Measurements from ENCODE around the gene WIPF2.
"Not testable (repeated sequence)": the region's sequence is repeated elsewhere in the genome, so short reads cannot be mapped to it uniquely, and the experiment has no call there.

Gene WIPF2

GRCh38 chr17:40301315-40301714, 82.2 kb downstream of the WIPF2 start:
- no peak for DNase-seq

- peak; percentile 82 for DNase-seq
These were observed 84.0 kb downstream of the WIPF2 start for GRCh38 chr17:40303009-40303657.

- DNase-seq = peak; percentile 42
These were observed 84.8 kb downstream of the WIPF2 start for GRCh38 chr17:40303708-40304551.

GRCh38 chr17:40304552-40304863, 85.4 kb downstream of the WIPF2 start:
- peak; percentile 15 for DNase-seq

DNA sequence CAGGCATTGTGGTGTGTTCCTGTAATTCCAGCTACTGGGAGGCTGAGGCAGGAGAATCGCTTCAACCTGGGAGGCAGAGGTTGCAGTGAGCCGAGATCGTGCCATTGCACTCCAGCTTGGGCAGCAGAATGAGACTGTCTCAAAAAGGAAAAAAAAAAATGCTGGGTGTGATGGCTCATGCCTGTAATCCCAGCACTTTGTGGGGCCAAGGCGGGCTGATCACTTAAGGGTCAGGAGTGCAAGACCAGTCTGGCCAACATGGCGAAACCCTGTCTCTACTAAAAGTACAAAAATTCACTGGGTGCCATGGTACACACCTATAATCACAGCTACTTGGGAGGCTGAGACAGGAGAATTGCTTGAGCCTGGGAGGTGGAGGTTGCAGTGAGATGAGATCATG, 85.8 kb downstream of the WIPF2 start:
- not testable (repeated sequence) for DNase-seq

- no peak for DNase-seq
These were observed 87.3 kb downstream of the WIPF2 start for GRCh38 chr17:40306395-40306794.

DNA sequence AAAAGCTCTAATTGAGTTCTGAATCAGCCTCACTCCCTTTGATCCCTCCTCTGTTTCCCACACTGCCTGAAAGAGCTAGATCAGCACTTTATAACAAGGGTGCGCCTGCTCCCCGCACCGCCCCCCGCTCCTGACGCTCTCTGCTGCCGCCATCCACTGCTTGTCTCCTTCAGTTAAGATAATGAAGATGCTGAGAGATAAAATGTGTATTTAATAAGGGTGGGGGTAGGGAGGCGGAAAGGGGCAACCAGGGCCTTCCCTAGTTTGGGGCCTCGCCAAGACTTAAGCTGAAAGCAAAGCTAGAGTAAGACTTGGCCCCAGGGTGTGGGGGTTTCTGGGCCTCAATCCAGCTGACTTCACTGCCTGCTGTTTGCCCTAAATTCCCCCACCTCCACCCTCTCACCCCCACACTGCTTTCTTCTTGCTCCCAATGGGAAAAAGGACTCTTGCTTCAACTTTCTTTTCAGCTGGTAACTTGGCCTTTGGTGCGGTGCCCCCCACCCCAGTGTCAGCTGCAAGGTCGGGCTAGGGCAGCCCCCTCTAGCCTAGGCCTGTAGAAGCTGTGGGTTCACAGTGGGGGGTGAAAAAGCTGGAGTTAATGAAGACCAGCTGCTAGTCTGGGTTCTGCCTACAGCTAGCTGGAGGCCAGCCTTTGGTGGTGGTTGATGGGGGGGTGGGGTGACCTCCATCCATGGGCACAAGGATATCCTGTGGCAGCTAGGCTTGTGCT, 88.1 kb downstream of the WIPF2 start:
- DNase-seq = peak; percentile 87

DNA sequence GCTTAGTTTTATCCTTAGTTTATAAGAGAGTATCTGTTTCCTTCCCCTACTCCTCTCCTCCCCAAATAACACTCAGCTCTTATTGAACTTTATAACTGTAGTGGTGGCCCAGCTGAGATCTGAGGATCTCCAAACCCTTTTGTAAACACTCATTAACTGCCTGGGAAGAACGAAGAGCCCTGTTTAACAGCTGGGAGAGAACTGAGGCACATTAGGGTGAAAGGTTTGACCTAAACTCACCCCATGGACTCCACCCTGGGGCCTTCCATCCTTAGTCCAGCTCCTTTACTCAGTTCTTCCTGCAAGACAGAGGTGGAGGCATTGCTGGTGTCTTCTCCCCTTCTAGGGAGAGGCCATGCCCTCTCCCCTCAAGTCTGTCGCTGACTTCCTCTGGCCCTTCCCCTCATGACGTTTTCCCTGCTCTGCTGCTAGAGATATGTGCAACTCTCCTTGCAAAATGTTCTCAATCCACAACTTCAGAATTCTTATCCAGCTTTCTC, 88.7 kb downstream of the WIPF2 start:
- DNase-seq = no peak

- DNase-seq = peak; percentile 88
These were observed 90.2 kb downstream of the WIPF2 start, which contains the start of gene RARA for GRCh38 chr17:40309031-40309948. Gene RARA, plus strand, starts transcription at chr17:40309180. Its CDS starts 22,039 bp downstream, at chr17:40331219.

GRCh38 chr17:40309949-40310510, 90.9 kb downstream of the WIPF2 start:
- no peak for DNase-seq

- peak; percentile 94 for DNase-seq
These were observed 91.8 kb downstream of the WIPF2 start for GRCh38 chr17:40310882-40311391.

- no peak for DNase-seq
These were observed 92.5 kb downstream of the WIPF2 start for GRCh38 chr17:40311575-40311974.

DNA sequence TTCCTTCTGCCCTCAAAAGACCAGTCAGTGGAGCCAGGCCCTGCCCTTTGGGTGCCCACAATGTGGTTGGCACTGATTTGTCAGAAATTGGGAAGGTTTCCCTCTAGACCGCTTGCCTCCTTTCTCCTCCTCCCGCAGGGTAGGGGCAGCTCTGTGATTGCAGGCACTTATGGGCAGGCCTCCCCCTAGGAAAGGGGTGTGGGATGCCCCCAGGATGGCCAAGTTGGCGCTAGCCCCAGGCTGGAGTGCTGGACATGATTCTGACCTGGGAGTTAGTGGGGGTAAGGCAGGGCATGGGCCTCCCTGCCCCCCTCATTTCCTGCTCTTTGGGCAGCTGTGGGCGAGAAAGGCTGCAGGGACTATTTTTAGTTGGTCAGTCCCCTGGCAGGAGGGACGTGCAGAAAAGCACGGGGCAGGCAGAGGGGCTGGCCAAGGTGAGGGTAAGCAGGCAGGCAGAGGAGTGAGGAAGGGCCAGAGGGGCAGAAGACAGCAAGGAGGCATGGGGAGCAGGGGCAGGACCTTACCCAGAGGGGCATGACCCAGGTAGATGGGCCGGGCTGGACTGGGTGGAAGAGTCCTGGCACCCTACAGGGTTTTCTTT, 93.1 kb downstream of the WIPF2 start:
- no peak for DNase-seq

- no peak for DNase-seq
These were observed 94.0 kb downstream of the WIPF2 start for GRCh38 chr17:40312893-40313667.

GRCh38 chr17:40313668-40314583, 94.8 kb downstream of the WIPF2 start:
- no peak for DNase-seq

DNA sequence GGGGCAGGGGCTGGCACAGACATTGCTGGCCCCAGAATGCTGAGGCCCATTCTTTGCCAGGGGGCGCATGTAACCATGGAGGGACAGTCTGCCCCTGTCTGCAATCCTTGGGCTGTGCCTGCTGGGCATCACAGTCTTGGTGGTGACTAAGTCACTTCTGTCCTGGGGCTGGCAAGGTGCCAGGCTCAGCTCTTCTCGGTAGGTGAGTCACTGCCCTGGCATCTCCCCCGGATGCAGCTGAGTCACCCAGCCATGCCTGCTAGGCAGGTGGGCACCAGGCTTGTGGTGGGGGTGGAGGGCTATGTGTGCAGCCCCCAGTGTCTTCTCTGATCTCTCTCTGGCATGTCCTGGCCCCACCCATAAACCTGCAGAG, 95.5 kb downstream of the WIPF2 start:
- no peak for DNase-seq

- no peak for DNase-seq
These were observed 96.1 kb downstream of the WIPF2 start for GRCh38 chr17:40315206-40315605.

DNA sequence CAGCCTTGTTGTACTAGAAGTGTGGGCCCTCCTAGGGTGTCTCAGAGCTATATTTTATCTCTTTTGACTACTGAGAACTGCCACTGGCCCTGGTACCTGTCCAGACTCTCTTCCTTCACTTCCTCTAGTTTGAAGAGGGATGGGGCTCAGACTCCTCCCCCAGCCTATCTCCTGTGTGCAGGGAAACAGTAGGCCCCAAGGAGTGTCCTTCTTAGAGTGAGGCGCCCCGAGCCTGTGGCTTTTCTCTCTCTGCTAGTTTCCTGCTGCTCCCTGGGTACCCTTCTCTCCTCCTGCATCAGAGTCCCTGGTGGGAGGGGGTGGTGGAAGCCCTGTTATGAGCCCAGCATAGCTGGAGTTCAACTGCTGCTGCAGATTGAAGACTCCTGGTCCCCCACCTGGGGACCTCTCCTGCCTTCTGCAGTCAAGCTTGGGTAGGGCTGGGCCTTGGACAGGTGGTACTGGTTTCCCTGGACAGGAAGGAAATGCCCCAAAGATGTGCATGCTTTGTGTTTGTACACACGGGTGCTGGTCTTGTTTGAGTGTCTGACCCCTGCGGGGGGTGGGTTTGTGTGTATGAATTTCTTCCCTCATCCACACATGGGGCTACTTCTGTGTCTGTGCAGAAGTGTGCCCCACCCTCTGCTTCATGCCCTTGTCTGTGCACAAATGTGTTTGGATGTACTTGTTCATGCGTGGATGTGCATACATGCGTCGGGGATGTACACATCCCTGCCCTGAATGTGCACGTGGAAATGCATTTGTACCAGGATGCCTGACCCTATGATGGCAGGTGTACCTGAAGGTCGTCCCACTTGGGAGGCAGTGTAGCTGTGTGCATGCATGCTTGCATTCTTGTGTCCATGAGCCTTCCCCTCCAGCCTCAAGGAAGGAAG, 96.8 kb downstream of the WIPF2 start:
- DNase-seq = no peak
